Measurements from ENCODE around the gene MITF.

DNA sequence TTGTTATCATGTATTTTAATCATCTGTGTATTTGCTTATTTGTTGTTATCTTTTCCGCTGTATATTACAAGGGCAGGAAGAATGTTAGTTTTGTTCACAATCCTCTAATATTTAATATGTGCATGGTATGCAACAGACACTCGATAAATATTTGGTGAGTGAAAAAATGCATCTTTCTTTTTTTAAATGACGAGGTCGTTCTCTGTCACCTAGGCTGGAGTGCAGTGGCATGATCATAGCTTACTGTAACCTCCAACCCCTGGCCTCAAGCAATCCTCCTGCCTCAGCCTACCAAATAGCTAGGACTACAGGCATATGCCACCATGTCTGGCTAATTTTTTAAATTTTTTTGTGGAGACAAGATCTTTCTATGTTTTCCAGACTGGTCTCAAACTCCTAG is 66.2 kb downstream of the MITF start:
- no peak for TF ChIP-seq POLR2A (IDR thresholded peaks at IDR 0.05; ENCODE audit: low read depth, low read length)
- TF ChIP-seq POLR2AphosphoS5 (IDR thresholded peaks at IDR 0.05; ENCODE audit: low read depth, low read length), result no peak
- no peak for TF ChIP-seq SPI1 (IDR thresholded peaks at IDR 0.05; ENCODE audit: low read depth, low read length)
- no peak for TF ChIP-seq TAF1 (IDR thresholded peaks at IDR 0.05; ENCODE audit: low read depth, low read length)

All from GM12891 (cell line).